Mesodermal cell (in vitro differentiated cells): ENCODE measurements around the gene YKT6.
"Not testable (repeated sequence)": the region's sequence is repeated elsewhere in the genome, so short reads cannot be mapped to it uniquely, and the experiment has no call there.

ENCODE experiments used
- H3K27ac ChIP-seq: 2 replicates; pipeline ENCODE4 v1.7.0; 2013; ENCODE audit warnings: mild to moderate bottlenecking, low read depth, low read length, moderate library complexity; ENCODE audit not compliant: severe bottlenecking
- H3K36me3 ChIP-seq: 2 replicates; pipeline ENCODE4 v1.7.1; 2013; ENCODE audit warnings: mild to moderate bottlenecking, low read length, moderate library complexity; ENCODE audit not compliant: control insufficient read depth, insufficient read depth
- H3K4me1 ChIP-seq: one replicate; pipeline ENCODE4 v1.7.1; 2013; ENCODE audit warnings: mild to moderate bottlenecking, low read length; ENCODE audit not compliant: insufficient read depth, control insufficient read depth, poor library complexity, severe bottlenecking
- H3K4me3 ChIP-seq: 2 replicates; pipeline ENCODE4 v1.7.0; 2013; ENCODE audit warnings: low read length, control low read depth, mild to moderate bottlenecking; ENCODE audit not compliant: insufficient read depth, poor library complexity, severe bottlenecking; ENCODE audit errors: extremely low read depth
- H3K9me3 ChIP-seq: 2 replicates; pipeline ENCODE4 v1.7.1; 2013; ENCODE audit warnings: mild to moderate bottlenecking, low read length, moderate library complexity; ENCODE audit not compliant: control insufficient read depth
- WGBS, 2 experiments: methylation state at CpG; one replicate each; pipeline ENCODE4 v1.1.5; 2013; ENCODE audit warnings: missing lambda C conversion rate in 2 of 2; ENCODE audit not compliant: insufficient coverage in 2 of 2; 5-methylcytosine and 5-hydroxymethylcytosine counted together

Gene YKT6

DNA sequence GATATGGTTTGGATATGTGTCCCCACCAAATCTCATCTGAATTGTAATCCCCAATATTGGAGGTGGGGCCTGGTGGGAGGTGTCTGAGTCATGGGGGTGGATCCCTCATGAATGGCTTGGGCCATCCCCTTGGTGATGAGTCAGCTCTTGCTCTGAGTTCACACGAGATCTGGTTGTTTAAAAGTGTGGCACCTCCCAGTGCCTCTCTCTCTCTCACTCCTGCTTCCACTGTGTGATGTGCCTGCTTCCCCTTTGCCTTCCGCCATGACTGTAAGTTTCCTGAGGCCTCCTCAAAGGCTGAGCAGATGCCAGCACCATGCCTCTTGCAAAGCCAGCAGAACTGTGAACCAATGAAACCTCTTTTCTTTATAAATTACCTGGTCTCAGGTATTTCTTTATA, 6.7 kb upstream of the YKT6 start:
- WGBS, 2 experiments: 62 to 66% methylated on average over 2 of the region's 2 CpGs
- no peak overlapping the region for H3K27ac ChIP-seq
- no peaks in the 10 kb centered on the region for H3K36me3 ChIP-seq
- no peaks in the 10 kb centered on the region for H3K4me1 ChIP-seq
- no peak overlapping the region for H3K4me3 ChIP-seq
- no peaks in the 10 kb centered on the region for H3K9me3 ChIP-seq

DNA sequence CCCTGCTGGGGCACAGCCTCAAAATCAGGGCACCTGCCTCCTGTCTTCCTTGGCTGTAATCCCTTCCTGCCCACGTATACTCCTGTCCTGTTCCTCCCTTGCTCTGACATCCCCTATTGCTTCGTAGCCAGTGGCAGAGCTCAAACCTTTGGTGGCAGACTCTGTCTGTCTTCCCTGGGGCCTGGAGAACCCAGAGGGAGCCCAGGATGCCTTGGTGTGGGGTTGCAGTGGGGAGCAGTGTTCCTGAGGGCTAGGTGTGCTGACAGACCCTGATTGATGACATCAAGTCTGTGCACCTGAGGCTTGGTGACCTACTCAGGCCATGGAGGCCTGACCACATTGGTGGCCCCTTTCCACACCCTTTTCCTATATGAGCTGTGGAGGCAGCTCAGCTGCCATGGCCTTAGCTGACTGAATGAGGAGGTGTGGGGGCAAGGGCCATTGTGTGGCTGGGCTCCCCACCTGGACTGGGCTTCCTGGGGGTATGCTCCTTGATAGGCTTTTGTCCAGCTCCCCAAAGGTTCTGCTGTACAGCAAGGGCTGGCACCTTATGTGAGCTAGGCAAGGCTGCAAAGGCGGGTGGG, 6.1 kb upstream of the YKT6 start:
- no peaks in the 10 kb centered on the region for H3K4me1 ChIP-seq
- no peaks in the 10 kb centered on the region for H3K36me3 ChIP-seq
- no peaks in the 10 kb centered on the region for H3K9me3 ChIP-seq
- no peak overlapping the region for H3K27ac ChIP-seq
- H3K4me3 ChIP-seq: no peak overlapping the region
- 88 to 95% methylated on average over 3 of the region's 3 CpGs for WGBS, 2 experiments

DNA sequence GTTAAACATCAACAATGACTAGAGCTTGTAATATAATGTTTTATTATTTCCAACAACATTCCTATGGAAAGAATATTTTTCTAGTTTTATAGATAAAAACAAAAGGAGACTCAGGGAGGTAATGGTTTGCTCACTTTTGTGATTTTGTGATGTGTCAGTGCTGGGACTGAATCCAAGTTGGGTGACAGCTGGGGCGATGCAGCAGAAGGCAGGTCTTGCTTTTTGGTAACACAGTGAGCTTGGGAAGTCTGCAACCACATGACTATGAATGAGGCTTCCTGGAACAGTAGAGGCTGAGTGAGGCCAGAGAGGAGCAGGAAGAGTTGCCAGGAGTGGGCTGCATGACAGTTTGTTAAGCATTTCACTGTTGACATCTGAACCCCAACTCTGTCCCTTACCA, 4.9 kb upstream of the YKT6 start:
- H3K4me1 ChIP-seq: no peaks in the 10 kb centered on the region
- H3K36me3 ChIP-seq: no peaks in the 10 kb centered on the region
- WGBS, 2 experiments: 100% methylated on average over 1 of the region's 1 CpG
- no peak overlapping the region for H3K4me3 ChIP-seq
- H3K27ac ChIP-seq: no peak overlapping the region
- H3K9me3 ChIP-seq: no peaks in the 10 kb centered on the region

DNA sequence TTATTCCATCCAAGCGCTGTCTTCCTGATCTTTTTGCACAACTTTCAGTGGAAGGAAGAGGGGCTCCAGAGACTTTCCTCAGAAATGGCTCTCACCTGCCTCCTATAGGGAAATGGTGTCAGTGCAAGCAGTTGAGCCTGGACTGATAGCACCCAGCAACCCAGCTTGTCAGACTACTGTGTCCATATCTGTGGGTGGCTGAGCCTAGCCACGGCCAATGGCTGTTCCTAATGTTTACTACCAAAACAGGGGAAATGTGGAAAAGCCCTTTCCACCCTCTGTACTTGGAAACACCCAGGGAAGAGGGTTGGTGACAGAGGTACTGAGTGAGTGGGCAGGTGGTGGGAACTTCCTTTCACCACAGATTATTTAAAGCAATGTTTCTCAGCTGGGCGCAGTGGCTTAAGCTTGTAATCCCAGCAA, 4.3 kb upstream of the YKT6 start:
- Histone ChIP-seq H3K27ac (no peak overlapping the region), H3K4me3 (no peak overlapping the region), H3K9me3 (no peaks in the 10 kb centered on the region), H3K36me3 (no peaks in the 10 kb centered on the region), H3K4me1 (no peaks in the 10 kb centered on the region)
- 44 to 45% methylated on average over 2 of the region's 3 CpGs for WGBS, 2 experiments

DNA sequence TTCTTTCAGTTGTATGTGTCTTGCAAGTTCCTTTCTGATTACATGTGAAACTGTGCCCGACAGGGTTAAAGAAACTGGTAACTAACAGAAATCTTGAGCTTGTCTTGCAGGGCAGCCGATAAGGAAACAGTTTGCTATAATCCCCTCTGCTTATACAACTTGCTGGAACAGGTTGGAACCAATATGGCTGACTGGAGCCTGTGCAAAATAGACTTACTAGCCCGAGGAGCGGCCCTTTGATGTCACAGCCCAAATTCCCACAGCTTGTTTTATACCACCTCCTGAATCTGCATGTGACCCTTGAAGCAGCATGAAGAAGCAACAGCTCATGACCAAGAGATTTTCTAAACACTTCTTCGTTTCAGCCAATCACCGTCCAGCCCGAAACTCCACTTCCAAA, 3.3 kb upstream of the YKT6 start:
- Histone ChIP-seq H3K4me1 (peaks cover 4% of the 10 kb centered on the region), H3K27ac (no peak overlapping the region), H3K4me3 (no peak overlapping the region), H3K36me3 (no peaks in the 10 kb centered on the region), H3K9me3 (no peaks in the 10 kb centered on the region)
- WGBS, 2 experiments: 83 to 91% methylated on average over 7 of the region's 7 CpGs

DNA sequence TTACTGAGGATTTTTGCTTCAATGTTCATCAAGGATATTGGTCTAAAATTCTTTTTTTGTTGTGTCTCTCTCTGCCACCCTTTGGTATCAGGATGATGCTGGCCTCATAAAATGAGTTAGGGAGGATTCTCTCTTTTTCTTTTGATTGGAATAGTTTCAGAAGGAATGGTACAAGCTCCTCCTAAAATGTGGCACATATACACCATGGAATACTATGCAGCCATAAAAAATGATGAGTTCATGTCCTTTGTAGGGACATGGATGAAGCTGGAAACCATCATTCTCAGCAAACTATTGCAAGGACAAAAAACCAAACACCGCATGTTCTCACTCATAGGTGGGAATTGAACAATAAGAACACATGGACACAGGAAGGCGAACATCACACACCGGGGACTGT, 615 bp upstream of the YKT6 start:
- Histone ChIP-seq H3K4me3 (peak overlapping the region; percentile 98), H3K36me3 (peaks cover 25% of the 10 kb centered on the region)
- no CpG with 5 or more reads among the region's 3 CpGs for WGBS, 2 experiments
- not testable (repeated sequence) for H3K27ac ChIP-seq, H3K9me3 ChIP-seq, H3K4me1 ChIP-seq

DNA sequence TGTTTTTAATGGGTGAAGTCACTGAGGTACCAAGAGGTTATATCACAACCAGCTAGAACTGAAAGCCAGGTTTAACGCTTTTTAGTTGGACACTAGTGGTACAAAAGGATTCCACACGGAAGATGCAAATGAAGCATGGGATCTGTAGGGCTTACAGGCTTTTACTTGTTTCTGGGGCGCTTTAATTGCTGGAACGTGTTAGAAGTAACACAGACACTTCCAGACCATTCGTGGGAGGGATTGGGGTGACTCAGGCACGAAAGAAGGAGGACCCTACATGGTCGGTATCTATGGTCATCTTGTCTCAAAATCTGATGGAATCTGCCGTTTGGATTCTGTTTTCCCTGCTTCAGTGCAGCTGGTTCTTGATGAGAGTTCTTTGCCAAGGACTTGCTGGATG, 1.0 kb downstream of the YKT6 start:
- 14 to 18% methylated on average over 8 of the region's 8 CpGs for WGBS, 2 experiments
- Histone ChIP-seq H3K4me1 (peaks cover 6% of the 10 kb centered on the region), H3K4me3 (peak overlapping the region; percentile 98), H3K9me3 (no peaks in the 10 kb centered on the region), H3K27ac (no peak overlapping the region), H3K36me3 (peaks cover 41% of the 10 kb centered on the region)

DNA sequence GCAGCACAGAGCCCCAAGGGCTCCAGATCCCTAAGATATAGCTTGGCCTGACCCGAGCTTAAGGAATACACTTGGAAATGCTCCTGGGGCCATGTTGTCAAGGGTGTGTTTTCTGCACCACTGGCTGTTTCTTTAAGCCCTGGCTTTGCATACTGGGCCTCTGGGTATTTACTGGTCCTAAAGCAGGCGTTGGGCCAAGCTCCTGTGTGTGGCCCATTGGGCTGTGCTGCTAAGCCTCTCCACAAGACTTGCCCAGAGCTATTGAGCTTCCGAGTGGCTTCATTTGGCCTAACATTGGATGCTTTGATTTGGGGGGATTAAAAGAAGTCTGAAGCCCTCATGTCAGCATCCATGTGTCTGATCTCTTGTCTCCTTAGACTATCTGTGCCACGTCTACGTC, 5.2 kb downstream of the YKT6 start:
- no peak overlapping the region for H3K4me3 ChIP-seq
- H3K9me3 ChIP-seq: no peaks in the 10 kb centered on the region
- peaks cover 6% of the 10 kb centered on the region for H3K4me1 ChIP-seq
- H3K36me3 ChIP-seq: peaks cover 83% of the 10 kb centered on the region
- no peak overlapping the region for H3K27ac ChIP-seq
- 90 to 99% methylated on average over 5 of the region's 5 CpGs for WGBS, 2 experiments

DNA sequence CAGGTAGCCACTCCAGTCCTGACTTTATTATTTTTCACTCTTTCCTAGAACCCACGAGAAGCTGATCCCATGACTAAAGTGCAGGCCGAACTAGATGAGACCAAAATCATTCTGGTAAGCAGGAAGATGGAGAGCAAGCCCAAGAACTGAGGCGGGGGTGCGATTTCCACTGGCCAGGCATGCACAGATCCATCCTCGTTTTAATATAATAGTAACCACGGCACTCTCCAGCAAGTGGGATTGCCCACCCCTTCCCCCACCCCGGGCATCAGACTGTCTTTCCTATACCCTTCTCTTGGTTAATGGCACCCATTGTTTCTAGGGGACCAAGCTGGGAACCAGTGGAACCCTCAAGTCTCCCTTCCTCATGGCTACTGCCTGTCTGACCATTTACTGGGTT, 7.3 kb downstream of the YKT6 start:
- no peaks in the 10 kb centered on the region for H3K9me3 ChIP-seq
- WGBS, 2 experiments: 93 to 97% methylated on average over 6 of the region's 7 CpGs
- no peak overlapping the region for H3K27ac ChIP-seq
- H3K4me1 ChIP-seq: peaks cover 2% of the 10 kb centered on the region
- H3K36me3 ChIP-seq: peaks cover 97% of the 10 kb centered on the region
- no peak overlapping the region for H3K4me3 ChIP-seq

DNA sequence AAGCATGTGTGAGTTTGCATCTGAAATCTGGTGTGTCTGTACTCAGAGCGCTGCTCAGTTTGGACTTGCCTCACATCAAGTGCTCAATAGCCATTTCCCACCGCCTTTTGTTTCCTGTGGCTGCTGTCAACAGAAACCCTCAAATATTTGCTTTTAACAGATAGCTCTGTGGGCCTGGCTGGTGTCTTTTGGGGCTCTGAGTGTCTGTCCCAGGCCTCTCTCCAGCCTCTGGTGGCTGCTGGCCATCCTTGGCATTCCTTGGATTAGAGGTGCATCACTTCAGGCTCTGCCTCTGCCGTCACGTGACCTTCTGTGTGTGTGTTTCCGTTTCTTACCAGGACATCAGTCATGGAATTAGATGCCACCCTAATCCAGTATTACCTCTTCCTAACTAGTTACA, 9.3 kb downstream of the YKT6 start:
- WGBS, 2 experiments: 97 to 100% methylated on average over 4 to 5 of the region's 5 CpGs
- Histone ChIP-seq H3K4me3 (no peak overlapping the region), H3K9me3 (no peaks in the 10 kb centered on the region), H3K4me1 (no peaks in the 10 kb centered on the region), H3K27ac (no peak overlapping the region), H3K36me3 (peaks cover 89% of the 10 kb centered on the region)

DNA sequence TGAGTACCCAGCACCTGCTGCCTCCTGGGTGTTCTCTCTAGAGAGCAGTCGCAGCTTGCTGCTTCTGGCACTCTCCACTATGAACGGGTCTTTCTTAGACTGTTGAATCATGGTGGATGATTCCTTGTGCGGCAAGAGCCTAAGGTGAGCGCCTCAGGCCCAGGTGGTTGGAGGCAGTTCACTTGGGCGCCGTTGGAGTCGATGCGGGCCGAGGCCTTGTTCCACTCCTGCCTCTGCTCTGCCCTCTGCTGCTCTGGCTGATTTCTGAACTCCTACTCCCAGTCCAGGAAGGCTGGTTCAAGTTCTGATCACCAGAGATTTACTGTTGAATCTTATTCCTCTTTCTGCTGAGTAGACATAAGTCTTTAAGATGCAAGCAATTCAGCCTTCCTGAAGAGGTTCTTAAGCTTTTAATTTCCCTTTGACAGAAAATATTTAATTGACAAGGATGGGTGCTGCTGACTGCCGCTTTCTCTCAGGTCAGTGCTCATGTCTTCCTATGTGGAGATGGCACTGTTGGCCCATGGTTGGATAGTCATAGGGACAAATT, 10.4 kb downstream of the YKT6 start:
- 96 to 98% methylated on average over 10 of the region's 10 CpGs for WGBS, 2 experiments
- Histone ChIP-seq H3K27ac (no peak overlapping the region), H3K36me3 (peaks cover 78% of the 10 kb centered on the region), H3K4me3 (no peak overlapping the region), H3K4me1 (no peaks in the 10 kb centered on the region), H3K9me3 (no peaks in the 10 kb centered on the region)
